NB4 (cell line): Measurements from ENCODE around the gene GRB10.

ENCODE experiments used
- CTCF ChIP-seq: IDR thresholded peaks from one replicate; pipeline ENCODE4 v1.5.1; 2012; ENCODE audit warnings: low read depth, low read length
- MAX ChIP-seq: IDR thresholded peaks from 2 replicates; pipeline ENCODE4 v1.6.1; 2011; ENCODE audit warnings: low read depth, low read length
- POLR2A ChIP-seq: IDR thresholded peaks from 2 replicates; pipeline ENCODE4 v1.6.1; 2011; ENCODE audit warnings: mild to moderate bottlenecking; ENCODE audit not compliant: insufficient read length; ENCODE audit errors: extremely low read depth

GRCh38 chr7:50589364-50589763, 193.3 kb downstream of the GRB10 start:
- TF ChIP-seq MAX (no peak), POLR2A (no peak), CTCF (no peak)
